Measurements from ENCODE around the gene NFATC1. TPM values are rescaled to one million over a fixed set of nuclear protein-coding genes. Genes with fewer than 3 reads are reported as not detected.

NFATC1 gene
- total RNA-seq, 2 donors from 2014 or later = 89.4 to 94.8 TPM

DNA sequence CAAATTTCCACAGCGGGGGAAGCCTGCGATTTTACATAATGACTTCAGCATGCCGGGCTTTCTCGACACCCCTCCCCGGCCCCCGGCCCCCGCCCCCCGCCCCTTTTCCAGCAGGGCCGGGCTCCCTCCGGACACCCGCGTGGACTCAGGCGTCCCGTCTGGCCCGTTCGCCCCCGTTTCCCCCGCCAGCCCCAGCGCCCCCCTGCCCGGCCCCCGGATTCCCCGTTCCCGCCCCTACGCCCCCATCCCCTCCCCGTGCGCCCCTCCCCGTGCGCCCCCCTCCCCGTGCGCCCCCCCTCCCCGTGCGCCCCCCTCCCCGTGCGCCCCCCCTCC, 456 bp upstream of the NFATC1 start:
- no peak for DNase-seq (ENCODE audit: low spot score in 2 of 2)
- H3K36me3 Mint-ChIP-seq = peaks cover 12 to 25% of the 10 kb centered on the region in 2 donors
- ATAC-seq = peak in 1 of 2 donors; percentile 22
- H3K27ac Mint-ChIP-seq = peak overlapping the region in 1 of 2 donors; percentile 93
- H3K9me3 Mint-ChIP-seq = no peaks in the 10 kb centered on the region

GRCh38 chr18:79396431-79397246, 909 bp downstream of the NFATC1 start:
- H3K27ac Mint-ChIP-seq = peak overlapping the region in 1 of 2 donors; percentile 93
- H3K9me3 Mint-ChIP-seq = no peaks in the 10 kb centered on the region
- H3K36me3 Mint-ChIP-seq = peaks cover 20 to 34% of the 10 kb centered on the region in 2 donors
- DNase-seq (ENCODE audit: low spot score in 2 of 2) (peak; percentile 49 to 59), ATAC-seq (no peak)

DNA sequence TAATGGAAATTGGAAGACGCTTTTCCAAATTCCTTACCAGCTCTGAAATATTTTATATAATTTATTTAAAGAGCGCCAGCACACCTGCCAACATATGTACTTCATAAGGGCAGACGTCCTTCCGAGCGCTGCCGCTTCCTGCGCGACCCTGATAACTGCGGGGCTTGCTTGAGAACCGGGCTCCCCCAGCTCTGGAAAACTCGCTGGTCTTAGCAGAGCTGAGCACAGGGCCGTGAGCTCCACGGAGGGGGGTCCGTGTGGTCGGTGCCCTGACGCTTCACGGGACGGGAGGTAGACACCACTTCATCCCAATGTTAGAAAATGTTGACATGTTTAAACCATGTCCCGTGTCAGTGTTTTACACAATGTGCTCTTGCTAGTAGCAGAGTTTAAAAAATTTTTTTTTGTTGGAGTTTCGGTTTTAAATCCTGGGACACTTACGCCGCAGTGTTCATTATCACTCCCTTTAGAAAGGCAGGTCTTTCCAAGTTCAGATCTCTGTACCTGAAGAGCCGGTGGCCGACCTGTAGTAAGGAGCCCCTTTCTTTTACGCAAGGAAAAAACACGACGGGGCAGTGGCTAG, 1.6 kb downstream of the NFATC1 start:
- DNase-seq (ENCODE audit: low spot score in 2 of 2) (no peak), ATAC-seq (no peak)
- H3K36me3 Mint-ChIP-seq = peaks cover 21 to 36% of the 10 kb centered on the region in 2 donors
- H3K27ac Mint-ChIP-seq = peak overlapping the region; percentile 65 to 93
- no peaks in the 10 kb centered on the region for H3K9me3 Mint-ChIP-seq

GRCh38 chr18:79397830-79398761, 2.4 kb downstream of the NFATC1 start:
- Mint-ChIP-seq H3K27ac (peak overlapping the region; percentile 84 to 96), H3K9me3 (no peaks in the 10 kb centered on the region), H3K36me3 (peaks cover 21 to 42% of the 10 kb centered on the region in 2 donors)
- DNase-seq (ENCODE audit: low spot score in 2 of 2) (peak in 1 of 2 donors; percentile 58), ATAC-seq (no peak)

DNA sequence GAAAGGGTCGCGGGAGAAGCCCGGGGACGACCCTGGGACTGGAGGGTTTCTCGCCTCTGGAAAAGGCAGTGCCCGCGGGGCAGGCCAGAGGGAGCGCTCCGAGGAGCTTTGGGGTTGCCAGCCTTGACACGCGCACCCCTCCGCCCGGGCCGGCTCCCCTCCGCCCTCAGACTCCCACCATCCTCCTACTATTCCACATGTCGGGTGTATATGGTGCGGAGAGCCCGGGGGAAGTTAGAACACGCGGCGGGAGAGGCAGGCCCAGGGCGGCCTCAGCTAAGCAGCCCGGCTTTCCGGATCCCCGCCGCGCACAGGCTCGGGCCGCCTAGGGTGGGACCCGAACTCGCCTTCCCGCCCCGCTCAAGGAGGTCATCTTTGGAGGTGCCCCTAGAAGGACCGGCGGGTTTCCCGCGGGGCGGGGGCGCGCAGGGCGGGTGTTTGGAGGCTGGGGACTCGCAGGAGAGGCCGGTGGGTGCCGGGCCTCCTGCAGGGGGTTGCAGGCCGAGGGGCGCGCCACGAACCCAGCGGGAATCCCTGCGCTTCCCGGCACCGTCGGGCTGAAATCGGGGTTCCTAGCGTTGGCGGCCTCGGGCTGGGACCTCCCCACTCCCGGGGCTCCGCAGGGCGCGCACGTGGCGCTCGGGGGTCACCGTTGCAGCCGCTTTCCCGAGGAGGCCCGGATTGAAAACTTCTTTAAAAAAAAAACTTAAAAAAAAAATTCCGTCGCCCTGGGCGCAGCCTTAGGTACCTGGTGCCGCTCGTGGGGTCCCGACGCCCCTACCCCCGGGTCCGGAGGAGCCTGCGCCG, 3.7 kb downstream of the NFATC1 start:
- peaks cover 29 to 52% of the 10 kb centered on the region in 2 donors for H3K36me3 Mint-ChIP-seq
- no peaks in the 10 kb centered on the region for H3K9me3 Mint-ChIP-seq
- ATAC-seq (peak in 1 of 2 donors; percentile 3), DNase-seq (ENCODE audit: low spot score in 2 of 2) (peak; percentile 57 to 69)
- H3K27ac Mint-ChIP-seq = peak overlapping the region; percentile 84 to 96

DNA sequence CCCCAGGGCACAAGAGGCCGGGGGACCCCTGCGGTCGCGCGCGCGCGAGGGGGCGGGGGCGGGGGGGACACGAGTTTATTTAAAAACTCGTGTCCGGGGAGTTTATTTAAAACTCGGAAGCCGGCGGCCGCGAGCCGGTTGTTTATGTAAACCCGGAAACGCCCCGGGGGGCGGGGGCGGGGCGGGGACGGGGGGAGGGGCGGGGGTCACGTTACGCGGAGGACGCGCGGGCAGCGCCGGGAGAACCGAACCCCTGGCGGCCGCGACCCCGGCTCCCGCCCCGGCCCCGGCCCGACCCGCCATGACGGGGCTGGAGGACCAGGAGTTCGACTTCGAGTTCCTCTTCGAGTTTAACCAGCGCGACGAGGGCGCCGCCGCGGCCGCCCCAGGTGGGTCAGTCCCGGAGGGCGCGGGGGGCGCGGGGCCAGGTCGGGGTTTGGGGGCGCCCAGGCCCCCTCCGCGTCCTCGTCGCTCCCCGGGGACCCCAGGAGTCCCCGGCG, 4.4 kb downstream of the NFATC1 start:
- Mint-ChIP-seq H3K36me3 (peaks cover 29 to 56% of the 10 kb centered on the region in 2 donors), H3K9me3 (no peaks in the 10 kb centered on the region), H3K27ac (no peak overlapping the region)
- DNase-seq (ENCODE audit: low spot score in 2 of 2) (peak; percentile 51 to 56), ATAC-seq (peak in 1 of 2 donors; percentile 23)

GRCh38 chr18:79400591-79401381, 5.1 kb downstream of the NFATC1 start:
- ATAC-seq (peak in 1 of 2 donors; percentile 5), DNase-seq (ENCODE audit: low spot score in 2 of 2) (peak; percentile 38 to 54)
- peak overlapping the region; percentile 95 to 97 for H3K27ac Mint-ChIP-seq
- H3K9me3 Mint-ChIP-seq = no peaks in the 10 kb centered on the region
- peaks cover 31 to 56% of the 10 kb centered on the region in 2 donors for H3K36me3 Mint-ChIP-seq

- H3K36me3 Mint-ChIP-seq = peaks cover 39 to 59% of the 10 kb centered on the region in 2 donors
- H3K27ac Mint-ChIP-seq = peak overlapping the region; percentile 95 to 97
- no peak for DNase-seq (ENCODE audit: low spot score in 2 of 2)
- H3K9me3 Mint-ChIP-seq = no peaks in the 10 kb centered on the region
- no peak for ATAC-seq
These were observed 5.9 kb downstream of the NFATC1 start for GRCh38 chr18:79401494-79402208.

GRCh38 chr18:79402209-79402576, 6.5 kb downstream of the NFATC1 start:
- H3K27ac Mint-ChIP-seq = peak overlapping the region; percentile 69 to 95
- ATAC-seq (no peak), DNase-seq (ENCODE audit: low spot score in 2 of 2) (peak in 1 of 2 donors; percentile 55)
- H3K36me3 Mint-ChIP-seq = peaks cover 40 to 57% of the 10 kb centered on the region in 2 donors
- H3K9me3 Mint-ChIP-seq = no peaks in the 10 kb centered on the region

DNA sequence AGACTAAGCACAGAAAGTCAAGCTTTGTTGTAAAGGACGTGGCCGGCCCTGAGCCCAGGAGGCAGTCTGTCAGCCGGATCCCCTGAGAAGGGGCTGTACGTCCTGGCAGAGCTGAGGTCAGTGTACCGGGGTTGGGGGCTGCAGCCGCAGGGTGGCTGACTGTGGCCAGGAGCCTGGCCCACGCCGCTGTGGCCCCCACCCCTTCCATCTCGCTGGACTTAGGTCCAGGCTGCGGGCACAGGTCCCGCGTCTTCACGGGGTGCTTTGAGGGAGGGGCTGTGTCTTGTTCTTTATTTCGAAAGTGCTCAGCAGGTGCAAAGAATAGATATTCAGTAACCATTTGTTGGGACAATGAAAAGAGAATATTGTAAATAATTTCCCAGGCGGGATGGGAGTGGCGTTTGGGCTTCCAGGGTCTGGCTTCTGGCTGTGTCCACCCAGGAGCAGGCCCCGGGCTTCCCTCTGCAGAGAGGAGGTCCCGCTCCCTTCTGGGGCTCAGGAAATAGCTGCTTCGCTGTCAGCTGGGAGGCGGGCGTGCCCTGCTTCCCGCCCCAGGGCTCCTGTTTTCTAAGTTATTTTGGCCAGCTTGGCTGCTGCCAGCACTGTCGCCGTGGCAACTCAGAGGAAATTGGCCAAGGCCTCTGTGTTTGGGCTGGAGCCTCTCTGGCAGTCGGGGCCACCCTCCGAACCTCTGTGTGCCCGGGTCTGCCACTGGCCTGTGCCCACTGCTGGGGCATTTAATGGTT, 7.4 kb downstream of the NFATC1 start:
- Mint-ChIP-seq H3K36me3 (peaks cover 48 to 54% of the 10 kb centered on the region in 2 donors), H3K27ac (peak overlapping the region; percentile 95 to 99), H3K9me3 (no peaks in the 10 kb centered on the region)
- DNase-seq (ENCODE audit: low spot score in 2 of 2) (peak; percentile 32 to 55), ATAC-seq (no peak)

DNA sequence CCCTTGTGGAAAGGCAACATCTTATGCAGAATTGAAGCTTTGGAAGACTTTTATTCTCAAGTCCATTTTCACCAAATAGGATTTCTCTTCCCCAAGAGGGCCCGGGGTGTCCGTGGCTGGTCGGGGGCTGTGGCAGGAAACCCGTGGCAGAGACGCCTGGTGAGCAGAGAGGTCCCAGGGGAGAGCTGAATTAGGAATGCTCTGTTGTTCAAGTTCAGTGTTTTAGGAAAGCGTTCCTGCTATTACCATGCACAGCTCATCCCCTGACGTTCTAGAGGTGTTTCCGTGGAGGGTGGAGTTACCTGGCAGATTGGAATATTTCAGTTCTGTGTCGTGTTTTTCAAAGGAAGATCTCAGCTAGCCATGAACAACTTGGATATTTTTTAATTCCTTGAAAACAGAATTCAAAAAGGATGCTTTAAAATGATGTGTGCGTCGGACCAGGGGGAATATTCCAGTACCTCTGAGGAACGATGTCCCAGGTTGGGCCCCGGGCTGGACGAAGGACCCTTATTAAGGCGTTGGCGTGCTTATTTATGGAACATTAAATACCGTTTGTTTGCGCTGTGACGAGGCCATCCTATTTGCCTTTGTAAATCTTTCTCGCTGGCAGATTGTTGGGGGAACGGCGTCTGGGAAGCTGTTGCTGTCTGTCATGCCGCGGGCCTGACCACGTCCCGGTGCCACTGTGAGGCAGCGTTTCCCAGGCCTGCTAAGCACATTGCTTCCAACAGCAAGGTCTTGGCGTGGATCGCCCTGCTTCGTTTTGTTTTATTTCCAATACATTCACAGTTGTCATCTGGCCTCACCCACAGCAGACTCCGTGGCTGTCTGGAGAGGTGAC, 8.2 kb downstream of the NFATC1 start:
- no peak for DNase-seq (ENCODE audit: low spot score in 2 of 2)
- Mint-ChIP-seq H3K9me3 (no peaks in the 10 kb centered on the region), H3K36me3 (peaks cover 40 to 46% of the 10 kb centered on the region in 2 donors), H3K27ac (peak overlapping the region; percentile 95 to 99)
- no peak for ATAC-seq

DNA sequence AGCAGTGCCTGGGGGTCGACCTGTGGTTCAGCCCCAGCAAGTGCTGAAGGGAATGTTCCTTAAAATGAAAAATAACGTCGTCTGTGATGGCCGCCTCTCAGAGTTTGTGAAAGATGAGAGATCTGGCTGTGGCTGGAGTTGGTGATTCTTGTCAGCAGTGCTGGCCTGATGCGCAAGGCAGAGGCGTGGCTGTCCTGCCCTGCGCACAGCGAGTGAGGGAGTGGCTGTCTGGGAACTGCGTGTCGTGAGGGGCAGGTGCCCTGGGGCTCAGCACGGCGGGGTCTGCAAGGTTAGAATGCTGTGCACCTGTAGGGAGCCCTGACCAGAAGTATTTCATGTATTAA, 8.8 kb downstream of the NFATC1 start:
- H3K36me3 Mint-ChIP-seq = peaks cover 37 to 43% of the 10 kb centered on the region in 2 donors
- no peak for DNase-seq (ENCODE audit: low spot score in 2 of 2)
- no peaks in the 10 kb centered on the region for H3K9me3 Mint-ChIP-seq
- peak in 1 of 2 donors; percentile 6 for ATAC-seq
- H3K27ac Mint-ChIP-seq = peak overlapping the region; percentile 95 to 99

- Mint-ChIP-seq H3K9me3 (no peaks in the 10 kb centered on the region), H3K36me3 (peaks cover 37 to 43% of the 10 kb centered on the region in 2 donors), H3K27ac (peak overlapping the region; percentile 95 to 99)
- ATAC-seq (peak; percentile 46 to 50), DNase-seq (ENCODE audit: low spot score in 2 of 2) (peak in 1 of 2 donors; percentile 73)
These were observed 9.5 kb downstream of the NFATC1 start for GRCh38 chr18:79405019-79405780.
